Cardiac fibroblast (primary cell): Measurements from ENCODE around the gene PUS1.

Source experiments
- DNase-seq, 2 donors: peaks; one replicate each; pipeline versions ENCODE4 v3.0.0 to v3.0.0-alpha.2; 2010; ENCODE audit warnings: low read depth in 2 of 2
- H3K4me3 ChIP-seq, 2 donors: replicated peaks in 1 of 2; 1 replicate in 1 of 2; 2 replicates in 1 of 2; pipeline ENCODE4 v1.5.1; 2011; ENCODE audit warnings: low read depth in 2 of 2, low read length in 2 of 2, mild to moderate bottlenecking in 2 of 2, moderate library complexity in 1 of 2
- TF ChIP-seq, protein P1 (sequence below): IDR thresholded peaks from one replicate; pipeline ENCODE4 v1.5.1; 2011; ENCODE audit warnings: low read depth, mild to moderate bottlenecking, low read length, inconsistent platforms

PUS1 gene

DNA sequence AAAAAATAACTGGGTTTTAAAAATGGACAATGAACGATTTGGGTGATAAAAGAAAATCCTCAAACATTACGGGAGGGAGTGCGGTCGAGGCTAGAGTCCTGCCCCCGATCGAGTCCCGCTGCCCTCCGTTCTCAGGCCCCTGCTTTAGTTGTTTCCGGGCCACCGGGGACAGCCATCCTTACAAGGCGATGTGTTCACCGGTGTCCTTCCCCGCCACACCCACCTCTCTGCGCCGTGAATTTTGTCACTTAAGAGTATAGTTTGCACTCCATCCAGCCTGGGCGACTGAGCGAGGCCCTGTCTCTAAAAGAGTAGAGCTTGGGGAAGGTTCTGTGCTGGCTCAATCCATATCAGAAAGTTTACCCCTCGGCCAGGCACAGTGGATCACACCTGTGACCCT, 31.8 kb upstream of the PUS1 start:
- H3K4me3 ChIP-seq, result no peak overlapping the region
- TF ChIP-seq, protein P1, sequence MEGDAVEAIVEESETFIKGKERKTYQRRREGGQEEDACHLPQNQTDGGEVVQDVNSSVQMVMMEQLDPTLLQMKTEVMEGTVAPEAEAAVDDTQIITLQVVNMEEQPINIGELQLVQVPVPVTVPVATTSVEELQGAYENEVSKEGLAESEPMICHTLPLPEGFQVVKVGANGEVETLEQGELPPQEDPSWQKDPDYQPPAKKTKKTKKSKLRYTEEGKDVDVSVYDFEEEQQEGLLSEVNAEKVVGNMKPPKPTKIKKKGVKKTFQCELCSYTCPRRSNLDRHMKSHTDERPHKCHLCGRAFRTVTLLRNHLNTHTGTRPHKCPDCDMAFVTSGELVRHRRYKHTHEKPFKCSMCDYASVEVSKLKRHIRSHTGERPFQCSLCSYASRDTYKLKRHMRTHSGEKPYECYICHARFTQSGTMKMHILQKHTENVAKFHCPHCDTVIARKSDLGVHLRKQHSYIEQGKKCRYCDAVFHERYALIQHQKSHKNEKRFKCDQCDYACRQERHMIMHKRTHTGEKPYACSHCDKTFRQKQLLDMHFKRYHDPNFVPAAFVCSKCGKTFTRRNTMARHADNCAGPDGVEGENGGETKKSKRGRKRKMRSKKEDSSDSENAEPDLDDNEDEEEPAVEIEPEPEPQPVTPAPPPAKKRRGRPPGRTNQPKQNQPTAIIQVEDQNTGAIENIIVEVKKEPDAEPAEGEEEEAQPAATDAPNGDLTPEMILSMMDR, result no peak
- DNase-seq, result no peak

DNA sequence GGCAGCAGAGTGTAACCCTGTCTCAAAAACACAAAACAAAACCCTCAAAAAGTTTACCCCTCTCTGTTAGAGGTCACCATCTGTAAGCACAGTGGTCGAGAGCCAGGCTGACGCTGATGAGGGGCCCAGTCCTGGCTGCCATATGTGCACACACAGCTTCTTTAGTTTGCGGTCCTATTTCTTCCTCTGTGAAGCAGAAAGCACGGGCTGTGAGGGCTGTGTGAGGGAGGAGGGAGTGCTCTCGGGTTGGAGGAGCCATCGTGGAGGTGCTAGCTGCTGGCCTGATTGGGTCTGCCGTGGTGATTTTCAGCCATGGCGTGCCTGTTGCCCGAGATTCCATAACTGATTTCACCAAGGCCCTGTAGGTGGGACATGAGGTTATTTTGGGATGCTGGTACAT, 31.2 kb upstream of the PUS1 start:
- H3K4me3 ChIP-seq, result no peak overlapping the region
- no peak for DNase-seq

DNA sequence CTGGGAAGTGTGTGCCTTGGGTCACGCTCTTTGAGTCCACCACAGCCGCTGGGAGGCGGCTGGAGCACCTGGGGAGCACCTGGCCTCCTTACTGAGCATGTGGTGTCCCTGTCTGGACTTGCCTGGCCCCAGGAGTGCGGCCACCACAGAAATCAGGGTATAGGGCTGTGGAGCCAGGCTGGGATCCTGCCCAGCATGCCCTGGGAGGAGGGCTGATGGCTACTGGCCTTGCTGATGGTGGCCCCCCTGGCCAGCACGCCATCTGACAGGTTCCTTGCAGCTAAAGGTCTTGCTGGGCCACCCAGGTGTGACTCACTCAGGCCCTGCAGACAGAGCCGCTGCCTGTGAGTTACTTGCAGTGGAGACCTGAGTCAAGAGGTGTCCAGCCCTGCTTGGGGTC, 28.7 kb upstream of the PUS1 start:
- TF ChIP-seq, protein P1, result no peak
- no peak for DNase-seq
- no peak overlapping the region for H3K4me3 ChIP-seq

More for the DNA sequence above, 31.2 kb upstream of the PUS1 start:
- TF ChIP-seq, protein P1, result no peak

DNA sequence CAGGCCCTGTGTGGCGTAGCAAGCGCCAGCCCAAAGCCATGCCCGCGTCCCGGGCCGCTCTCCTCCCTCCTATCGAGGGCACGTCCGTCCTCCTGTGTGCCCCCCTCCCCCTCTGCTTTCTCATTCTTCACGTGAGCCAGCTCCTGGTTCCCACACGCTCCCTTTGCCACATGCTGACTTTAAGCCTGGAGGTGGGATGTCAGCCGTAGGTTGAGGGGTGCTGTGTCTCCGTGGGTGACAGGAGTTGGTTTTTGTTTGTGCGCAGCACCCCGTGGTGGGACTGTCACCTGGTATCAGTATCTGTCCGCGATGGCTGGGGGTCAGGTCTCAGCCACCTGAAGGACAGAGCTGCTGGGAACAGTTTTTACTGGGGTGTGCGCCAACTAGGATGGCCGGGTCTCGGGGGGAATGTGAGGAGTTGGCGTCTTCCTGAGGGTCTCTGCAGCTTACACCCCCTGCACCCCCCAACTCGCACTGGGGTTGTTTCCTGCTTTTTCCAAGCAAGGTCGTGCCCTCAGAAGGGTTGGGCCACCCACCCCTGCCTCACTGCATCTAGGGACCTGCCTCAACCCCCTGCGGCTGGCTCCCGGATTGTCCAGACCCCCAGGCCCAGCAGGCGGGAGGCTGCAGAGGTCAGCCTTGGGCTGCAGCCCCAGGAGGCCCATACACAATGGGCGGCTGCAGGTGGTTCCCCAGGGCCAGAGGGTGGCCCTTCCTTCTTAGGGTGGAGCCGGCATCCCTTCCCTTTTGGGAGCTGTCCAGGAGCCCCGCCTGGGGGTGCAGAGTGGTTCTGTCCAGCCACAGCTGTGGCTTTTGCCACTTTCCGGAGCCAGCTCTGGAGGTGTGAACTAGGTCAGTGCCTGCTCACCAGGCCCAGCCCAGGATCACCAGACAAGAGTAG, 27.4 kb upstream of the PUS1 start:
- no peak for DNase-seq
- TF ChIP-seq, protein P1, result no peak
- no peak overlapping the region for H3K4me3 ChIP-seq

DNA sequence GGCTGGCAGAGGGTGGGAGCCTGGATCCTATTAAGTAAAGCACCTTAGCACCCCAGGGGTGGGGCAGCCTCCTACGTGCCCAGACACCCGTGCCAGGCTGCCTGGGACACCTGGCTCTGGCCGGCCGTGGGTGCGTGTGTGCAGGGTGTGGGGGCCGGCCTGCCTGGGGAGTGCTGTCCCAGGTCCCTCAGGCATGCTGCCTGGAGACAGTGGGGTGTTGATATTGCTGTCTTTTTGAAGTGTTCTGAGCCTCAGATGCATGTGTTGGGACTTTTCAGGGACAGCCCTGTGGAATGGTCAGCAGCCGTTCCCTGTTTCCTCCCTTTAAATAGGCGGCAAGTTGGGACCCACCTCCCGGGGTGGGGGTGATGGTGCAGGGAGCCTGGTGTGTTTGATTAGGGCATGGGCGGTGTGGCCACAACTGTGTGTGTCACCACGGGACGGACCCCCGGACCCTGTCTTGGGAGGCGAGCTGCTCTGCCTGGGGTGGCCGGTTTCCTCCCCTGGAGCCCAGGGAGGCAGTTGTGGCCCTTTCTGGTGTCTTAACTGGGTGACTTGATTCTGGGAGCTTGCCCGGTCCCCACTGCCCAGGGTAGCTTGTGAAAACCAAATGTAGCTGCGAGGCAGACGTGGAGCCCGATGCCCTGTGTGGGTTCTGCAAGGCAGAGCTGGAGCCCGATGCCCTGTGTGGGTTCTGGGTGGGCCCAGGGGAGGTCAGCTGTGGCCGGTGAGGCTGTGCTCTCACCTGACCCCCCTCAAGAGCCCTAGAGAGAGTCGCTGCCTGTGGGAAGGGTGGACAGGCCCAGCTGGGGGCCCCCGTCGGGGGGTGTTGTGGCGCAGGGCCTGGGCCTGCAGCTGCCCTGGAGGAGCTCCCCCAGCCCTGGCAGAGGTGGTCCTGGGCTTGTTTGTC, 26.5 kb upstream of the PUS1 start:
- TF ChIP-seq, protein P1, result no peak
- no peak for DNase-seq
- H3K4me3 ChIP-seq, result no peak overlapping the region

DNA sequence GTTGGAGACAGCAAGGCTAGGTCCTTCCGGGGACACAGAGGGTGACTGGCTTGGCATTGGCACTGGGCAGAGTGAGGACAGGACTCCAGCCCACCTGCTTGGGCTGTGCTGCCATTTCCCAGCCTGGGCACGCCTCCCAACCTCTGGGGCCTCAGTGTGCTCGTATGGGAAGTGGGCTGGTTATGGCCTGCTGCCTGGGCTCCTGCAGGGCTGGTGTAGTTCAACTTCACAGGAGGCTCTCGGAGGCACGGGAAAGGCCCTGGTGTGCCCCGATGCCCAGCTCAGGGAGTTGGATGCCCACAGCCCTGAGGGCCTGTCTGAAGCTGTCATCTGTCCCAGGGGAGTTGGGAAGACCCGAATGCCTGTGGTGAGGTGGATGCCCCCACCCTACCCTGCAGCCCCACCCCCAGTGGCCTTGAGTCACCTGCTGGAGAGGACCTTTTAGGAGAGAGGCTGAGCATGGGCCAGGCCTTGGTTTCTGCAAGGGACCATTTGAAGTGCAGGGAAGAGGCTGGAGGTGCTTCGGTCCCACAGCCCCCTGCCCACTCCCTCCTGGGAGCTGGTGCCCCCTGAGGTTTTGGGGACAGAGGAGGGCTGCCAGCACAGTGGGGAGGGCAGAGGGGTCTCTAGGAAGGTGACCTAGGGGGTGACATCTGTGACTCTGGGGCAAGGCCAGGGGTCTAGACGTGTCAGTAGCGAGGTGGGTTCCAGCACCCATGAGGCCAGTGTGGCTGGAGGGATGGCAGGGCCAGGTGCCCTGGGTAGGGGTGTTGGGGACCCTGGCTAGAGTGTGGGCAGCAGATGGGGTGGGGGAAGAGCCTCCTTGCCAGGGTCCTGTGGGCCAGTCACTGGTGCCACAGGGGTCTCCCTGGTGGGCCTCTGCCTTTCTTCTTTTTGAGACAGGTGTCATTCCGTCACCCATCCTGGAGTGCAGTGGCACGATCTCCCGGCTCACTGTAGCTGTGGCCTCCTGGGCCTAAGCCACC, 25.5 kb upstream of the PUS1 start:
- TF ChIP-seq, protein P1, result no peak
- H3K4me3 ChIP-seq, result no peak overlapping the region
- no peak for DNase-seq
